ENCODE data around the gene NPAS3. TPM values are rescaled to one million over a fixed set of nuclear protein-coding genes. Genes with fewer than 3 reads are reported as not detected.

The NPAS3 gene
- total and polyA plus RNA-seq, 2 donors (not counting 3 experiments of a cell fraction or from before 2014, with no cell fraction given): 0.10 to 0.13 TPM

DNA sequence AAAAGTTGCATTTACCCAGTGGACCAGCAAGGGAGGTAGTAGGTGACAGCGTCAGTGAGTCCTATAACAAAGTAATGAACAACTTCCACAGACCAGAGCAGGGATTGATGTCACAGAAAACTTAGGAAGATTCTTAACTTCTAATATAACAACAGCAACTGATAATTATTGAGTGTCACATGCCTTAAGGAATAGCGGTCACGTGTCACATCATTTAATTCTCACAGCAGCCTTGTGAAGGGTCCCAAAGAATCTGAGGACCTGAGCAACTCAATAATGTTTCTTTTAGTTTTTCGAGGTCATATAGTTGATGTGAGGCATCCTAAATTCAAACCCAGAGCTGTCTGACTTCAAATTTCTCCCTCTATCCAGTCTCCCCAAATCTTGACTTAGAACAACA, 590.0 kb downstream of the NPAS3 start:
- no TSS peak for BruUV-seq (replicated peaks)
- Histone ChIP-seq H3K4me3 (replicated peaks in 1 of 3; ENCODE audit: insufficient read depth in 1 of 3, low read depth in 1 of 3, low read length in 3 of 3) (no peak overlapping the region), H3K9me1 (replicated peaks; ENCODE audit: control insufficient read depth, extremely low read depth, insufficient read depth, low read length) (no peaks in the 10 kb centered on the region), H4K20me1 (replicated peaks; ENCODE audit: control insufficient read depth, extremely low read depth, insufficient read depth, low read length) (no peaks in the 10 kb centered on the region), H2AFZ (ENCODE audit: low read depth, low read length) (no peak overlapping the region), H3K4me2 (ENCODE audit: insufficient read depth, low read length) (no peak overlapping the region), H3K4me1 (ENCODE audit: control insufficient read depth, extremely low read depth, insufficient read depth, low read length) (peaks cover 35% of the 10 kb centered on the region), H3K36me3 (ENCODE audit: control insufficient read depth in 2 of 2, extremely low read depth in 1 of 2, insufficient read depth in 2 of 2, low read length in 2 of 2) (no peaks in the 10 kb centered on the region), H3K27me3 (ENCODE audit: control insufficient read depth in 2 of 2, insufficient read depth in 2 of 2, low read length in 2 of 2) (no peaks in the 10 kb centered on the region), H3K79me2 (ENCODE audit: control insufficient read depth, insufficient read depth, low read length) (no peaks in the 10 kb centered on the region), H3K9ac (replicated peaks; ENCODE audit: extremely low read depth, insufficient read depth, low read length) (no peak overlapping the region), H3K9me3 (replicated peaks; ENCODE audit: control insufficient read depth, insufficient read depth, low read length) (no peaks in the 10 kb centered on the region), H3K27ac (ENCODE audit: insufficient read depth, low read depth, low read length) (no peak overlapping the region)
- intact Hi-C loops (cut with micrococcal nuclease): no loop called here
- dilution Hi-C loops (cut with MboI; ENCODE audit: extremely low pct_ligation_motif_present, low sequenced_read_pairs): no loop called here
- FAIRE-seq (no peak), DNase-seq (ENCODE audit: low read depth, low spot score) (no peak)
- TF ChIP-seq EZH2 (IDR thresholded peaks at IDR 0.05; ENCODE audit: borderline replicate concordance, low read depth, low read length, severe bottlenecking) (no peak), GATA2 (IDR thresholded peaks at IDR 0.05; ENCODE audit: insufficient read depth, insufficient read length, low read depth, low read length) (no peak), FOS (IDR thresholded peaks at IDR 0.05; ENCODE audit: borderline replicate concordance, insufficient read depth, low read length) (no peak), JUN (IDR thresholded peaks at IDR 0.05; ENCODE audit: borderline replicate concordance, insufficient read depth, insufficient read length, low read depth) (no peak), POLR2A (IDR thresholded peaks at IDR 0.05; ENCODE audit: low read depth, low read length) (no peak), POLR2AphosphoS5 (IDR thresholded peaks at IDR 0.05; ENCODE audit: insufficient read depth, low read depth, low read length) (no peak), MYC (IDR thresholded peaks at IDR 0.05; ENCODE audit: low read depth, low read length) (no peak)
- TF ChIP-seq, protein P1, sequence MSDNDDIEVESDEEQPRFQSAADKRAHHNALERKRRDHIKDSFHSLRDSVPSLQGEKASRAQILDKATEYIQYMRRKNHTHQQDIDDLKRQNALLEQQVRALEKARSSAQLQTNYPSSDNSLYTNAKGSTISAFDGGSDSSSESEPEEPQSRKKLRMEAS (IDR thresholded peaks at IDR 0.05; ENCODE audit: insufficient read depth, insufficient read length): no peak
- TF ChIP-seq, protein P2, sequence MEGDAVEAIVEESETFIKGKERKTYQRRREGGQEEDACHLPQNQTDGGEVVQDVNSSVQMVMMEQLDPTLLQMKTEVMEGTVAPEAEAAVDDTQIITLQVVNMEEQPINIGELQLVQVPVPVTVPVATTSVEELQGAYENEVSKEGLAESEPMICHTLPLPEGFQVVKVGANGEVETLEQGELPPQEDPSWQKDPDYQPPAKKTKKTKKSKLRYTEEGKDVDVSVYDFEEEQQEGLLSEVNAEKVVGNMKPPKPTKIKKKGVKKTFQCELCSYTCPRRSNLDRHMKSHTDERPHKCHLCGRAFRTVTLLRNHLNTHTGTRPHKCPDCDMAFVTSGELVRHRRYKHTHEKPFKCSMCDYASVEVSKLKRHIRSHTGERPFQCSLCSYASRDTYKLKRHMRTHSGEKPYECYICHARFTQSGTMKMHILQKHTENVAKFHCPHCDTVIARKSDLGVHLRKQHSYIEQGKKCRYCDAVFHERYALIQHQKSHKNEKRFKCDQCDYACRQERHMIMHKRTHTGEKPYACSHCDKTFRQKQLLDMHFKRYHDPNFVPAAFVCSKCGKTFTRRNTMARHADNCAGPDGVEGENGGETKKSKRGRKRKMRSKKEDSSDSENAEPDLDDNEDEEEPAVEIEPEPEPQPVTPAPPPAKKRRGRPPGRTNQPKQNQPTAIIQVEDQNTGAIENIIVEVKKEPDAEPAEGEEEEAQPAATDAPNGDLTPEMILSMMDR (IDR thresholded peaks at IDR 0.05; ENCODE audit: extremely low read depth in 1 of 2, insufficient read depth in 1 of 2, low read depth in 1 of 2, low read length in 2 of 2): no peak
- POLR2A ChIA-PET: no interaction called here
- CTCF ChIA-PET: no interaction called here

Data from endothelial cell of umbilical vein (primary cell).